ENCODE results near the gene ARFRP1.
"Not testable (repeated sequence)": the region's sequence is repeated elsewhere in the genome, so short reads cannot be mapped to it uniquely, and the experiment has no call there.

The ARFRP1 gene

DNA sequence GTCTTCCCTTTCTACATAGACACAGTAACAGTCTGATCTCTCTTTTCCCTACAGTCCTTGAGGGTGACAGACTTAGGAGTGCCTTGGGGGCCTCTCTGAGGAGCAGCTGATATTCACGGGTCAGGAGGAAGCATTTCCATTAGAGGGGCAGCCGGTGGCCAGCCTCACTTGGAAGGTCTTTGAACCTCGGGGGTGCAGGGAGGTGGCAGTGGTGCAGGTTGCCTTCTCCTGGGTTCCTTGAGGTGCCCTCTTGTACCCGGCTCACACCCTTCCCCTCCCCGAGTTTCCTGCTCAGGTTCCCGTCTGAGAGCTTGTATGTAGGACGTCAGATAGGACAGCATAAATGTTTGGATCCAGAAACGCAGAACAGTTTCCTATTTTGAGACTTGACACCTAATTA is 47.2 kb downstream of the ARFRP1 start:
- H3K4me3 ChIP-seq (replicated peaks; ENCODE audit: insufficient read depth, low read length), result no peak overlapping the region
- TF ChIP-seq SPI1 (IDR thresholded peaks at IDR 0.05; ENCODE audit: borderline replicate concordance, low read depth) (no peak), POLR2AphosphoS5 (IDR thresholded peaks at IDR 0.05; ENCODE audit: low read depth) (no peak), CTCF (IDR thresholded peaks at IDR 0.05; ENCODE audit: insufficient read depth, low read length) (no peak), GABPA (IDR thresholded peaks at IDR 0.05; ENCODE audit: low read depth) (no peak)
- TF ChIP-seq, protein P1, sequence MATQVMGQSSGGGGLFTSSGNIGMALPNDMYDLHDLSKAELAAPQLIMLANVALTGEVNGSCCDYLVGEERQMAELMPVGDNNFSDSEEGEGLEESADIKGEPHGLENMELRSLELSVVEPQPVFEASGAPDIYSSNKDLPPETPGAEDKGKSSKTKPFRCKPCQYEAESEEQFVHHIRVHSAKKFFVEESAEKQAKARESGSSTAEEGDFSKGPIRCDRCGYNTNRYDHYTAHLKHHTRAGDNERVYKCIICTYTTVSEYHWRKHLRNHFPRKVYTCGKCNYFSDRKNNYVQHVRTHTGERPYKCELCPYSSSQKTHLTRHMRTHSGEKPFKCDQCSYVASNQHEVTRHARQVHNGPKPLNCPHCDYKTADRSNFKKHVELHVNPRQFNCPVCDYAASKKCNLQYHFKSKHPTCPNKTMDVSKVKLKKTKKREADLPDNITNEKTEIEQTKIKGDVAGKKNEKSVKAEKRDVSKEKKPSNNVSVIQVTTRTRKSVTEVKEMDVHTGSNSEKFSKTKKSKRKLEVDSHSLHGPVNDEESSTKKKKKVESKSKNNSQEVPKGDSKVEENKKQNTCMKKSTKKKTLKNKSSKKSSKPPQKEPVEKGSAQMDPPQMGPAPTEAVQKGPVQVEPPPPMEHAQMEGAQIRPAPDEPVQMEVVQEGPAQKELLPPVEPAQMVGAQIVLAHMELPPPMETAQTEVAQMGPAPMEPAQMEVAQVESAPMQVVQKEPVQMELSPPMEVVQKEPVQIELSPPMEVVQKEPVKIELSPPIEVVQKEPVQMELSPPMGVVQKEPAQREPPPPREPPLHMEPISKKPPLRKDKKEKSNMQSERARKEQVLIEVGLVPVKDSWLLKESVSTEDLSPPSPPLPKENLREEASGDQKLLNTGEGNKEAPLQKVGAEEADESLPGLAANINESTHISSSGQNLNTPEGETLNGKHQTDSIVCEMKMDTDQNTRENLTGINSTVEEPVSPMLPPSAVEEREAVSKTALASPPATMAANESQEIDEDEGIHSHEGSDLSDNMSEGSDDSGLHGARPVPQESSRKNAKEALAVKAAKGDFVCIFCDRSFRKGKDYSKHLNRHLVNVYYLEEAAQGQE (IDR thresholded peaks at IDR 0.05; ENCODE audit: insufficient replicate concordance, low read depth), result no peak
- no peak for DNase-seq (ENCODE audit: low read depth in 1 of 2, low spot score in 1 of 2)
- H3K27ac ChIP-seq (replicated peaks), result no peak overlapping the region
- H3K27me3 ChIP-seq (ENCODE audit: insufficient read depth, poor library complexity, severe bottlenecking), result no peaks in the 10 kb centered on the region

GRCh38 chr20:63660174-63660573 is 47.6 kb downstream of the ARFRP1 start:
- DNase-seq (ENCODE audit: low read depth in 1 of 2, low spot score in 1 of 2); H3K4me3 ChIP-seq (replicated peaks; ENCODE audit: insufficient read depth, low read length); H3K27ac ChIP-seq (replicated peaks); H3K27me3 ChIP-seq (ENCODE audit: insufficient read depth, poor library complexity, severe bottlenecking): not testable (repeated sequence)

DNA sequence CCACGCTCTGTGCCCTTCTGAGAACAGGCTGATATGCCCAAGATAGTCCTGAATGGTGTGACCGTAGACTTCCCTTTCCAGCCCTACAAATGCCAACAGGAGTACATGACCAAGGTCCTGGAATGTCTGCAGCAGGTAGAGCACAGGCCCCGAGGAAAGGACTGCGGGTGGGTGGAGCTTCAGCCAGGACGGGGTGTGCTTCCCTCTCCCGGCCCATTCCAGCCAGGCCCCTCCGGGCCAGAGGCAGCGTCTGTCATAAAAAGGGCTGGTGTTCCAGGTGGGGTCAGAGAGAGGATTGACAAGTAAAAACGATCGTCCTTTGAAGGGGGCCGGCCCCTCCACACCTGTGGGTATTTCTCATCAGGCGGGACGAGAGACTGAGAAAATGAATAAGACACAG is 48.4 kb downstream of the ARFRP1 start:
- no peaks in the 10 kb centered on the region for H3K27me3 ChIP-seq (ENCODE audit: insufficient read depth, poor library complexity, severe bottlenecking)
- H3K27ac ChIP-seq (replicated peaks), result no peak overlapping the region; the same call in 1 of the 2 replicates
- TF ChIP-seq CTCF (IDR thresholded peaks at IDR 0.05; ENCODE audit: insufficient read depth, low read length) (no peak), GABPA (IDR thresholded peaks at IDR 0.05; ENCODE audit: low read depth) (no peak), SPI1 (IDR thresholded peaks at IDR 0.05; ENCODE audit: borderline replicate concordance, low read depth) (no peak), POLR2AphosphoS5 (IDR thresholded peaks at IDR 0.05; ENCODE audit: low read depth) (no peak)
- TF ChIP-seq, protein P1 (IDR thresholded peaks at IDR 0.05; ENCODE audit: insufficient replicate concordance, low read depth), result no peak
- H3K4me3 ChIP-seq (replicated peaks; ENCODE audit: insufficient read depth, low read length), result peak overlapping the region; percentile 91
- no peak for DNase-seq (ENCODE audit: low read depth in 1 of 2, low spot score in 1 of 2)

- Histone ChIP-seq H3K27ac (replicated peaks) (peak overlapping the region; percentile 86), H3K4me3 (replicated peaks; ENCODE audit: insufficient read depth, low read length) (peak overlapping the region; percentile 91), H3K27me3 (ENCODE audit: insufficient read depth, poor library complexity, severe bottlenecking) (no peaks in the 10 kb centered on the region)
- no peak for TF ChIP-seq GABPA (IDR thresholded peaks at IDR 0.05; ENCODE audit: low read depth)
- TF ChIP-seq POLR2AphosphoS5 (IDR thresholded peaks at IDR 0.05; ENCODE audit: low read depth), result no peak
- TF ChIP-seq CTCF (IDR thresholded peaks at IDR 0.05; ENCODE audit: insufficient read depth, low read length), result no peak
- no peak for TF ChIP-seq SPI1 (IDR thresholded peaks at IDR 0.05; ENCODE audit: borderline replicate concordance, low read depth)
- TF ChIP-seq, protein P1 (IDR thresholded peaks at IDR 0.05; ENCODE audit: insufficient replicate concordance, low read depth), result no peak
- DNase-seq (ENCODE audit: low read depth in 1 of 2, low spot score in 1 of 2), result peak; percentile 55 to 73
These were observed 49.0 kb downstream of the ARFRP1 start for GRCh38 chr20:63658749-63659187.

Data from HL-60 (cell line).